Lung (tissue), 12 donors: ENCODE data around the gene SRD5A3. TPM values are rescaled to one million over a fixed set of nuclear protein-coding genes. Genes with fewer than 3 reads are reported as not detected.

Source experiments
- ATAC-seq: fragments of 200-7000 bp; cut with Tn5 transposase; one replicate; pipeline ENCODE4 v1.9.1; 2020; ENCODE audit warnings: moderate number of reproducible peaks; ENCODE audit not compliant: insufficient read depth, low FRiP score
- DNase-seq, 3 donors: peaks; one replicate each; pipeline ENCODE4 v3.0.0-alpha.2; 2013 to 2017
- H3K27ac ChIP-seq, 2 donors: one replicate each; pipeline ENCODE4 v1.5.1; 2013; ENCODE audit warnings: mild to moderate bottlenecking in 2 of 2, moderate library complexity in 2 of 2, control low read depth in 1 of 2, inconsistent platforms in 1 of 2, low read depth in 1 of 2, low read length in 1 of 2
- H3K27me3 ChIP-seq, 3 donors: one replicate each; pipeline ENCODE4 v1.5.1; 2013; ENCODE audit warnings: low read length in 2 of 3; ENCODE audit not compliant: control insufficient read depth in 3 of 3, insufficient read depth in 3 of 3
- H3K36me3 ChIP-seq, 4 donors: one replicate each; pipeline ENCODE4 v1.5.1; 2013; ENCODE audit warnings: low read length in 4 of 4, mild to moderate bottlenecking in 1 of 4, moderate library complexity in 1 of 4; ENCODE audit not compliant: control insufficient read depth in 4 of 4, insufficient read depth in 4 of 4
- H3K4me1 ChIP-seq, 5 donors: one replicate each; pipeline ENCODE4 v1.5.1; 2013; ENCODE audit warnings: low read length in 5 of 5, mild to moderate bottlenecking in 2 of 5, moderate library complexity in 1 of 5; ENCODE audit not compliant: control insufficient read depth in 5 of 5, insufficient read depth in 5 of 5
- H3K4me3 ChIP-seq: one replicate; pipeline ENCODE4 v1.5.1; 2013; ENCODE audit warnings: mild to moderate bottlenecking, control low read depth, moderate library complexity
- H3K9ac ChIP-seq, 2 donors: one replicate each; pipeline ENCODE4 v1.5.1; 2013; ENCODE audit warnings: low read length in 2 of 2, control low read depth in 1 of 2; ENCODE audit not compliant: insufficient read depth in 1 of 2
- H3K9me3 ChIP-seq, 4 donors: one replicate each; pipeline ENCODE4 v1.5.1; 2013; ENCODE audit warnings: low read length in 3 of 4, mild to moderate bottlenecking in 1 of 4, moderate library complexity in 1 of 4; ENCODE audit not compliant: control insufficient read depth in 4 of 4, insufficient read depth in 3 of 4
- WGBS, 2 donors: extraction: QIAGEN DNeasy Blood & Tissue Kit; methylation state at CpG; one replicate each; pipeline ENCODE4 v1.1.7; 2013; 5-methylcytosine and 5-hydroxymethylcytosine counted together
- polyA plus RNA-seq, 2 donors: library from polyadenylated mRNA; stranded (reverse); fragments of 200-250 nt; gene quantifications; one replicate each; pipeline ENCODE4 v1.2.1, GENCODE V29; 2013
- total RNA-seq, 2 donors: library from RNA; depleted of rRNA in 1 of 2; stranded (reverse); fragments of >200 nt in 1 of 2; gene quantifications; one replicate each; pipeline ENCODE4 v1.2.1, GENCODE V29; 2014 to 2021
- TF ChIP-seq, protein P1 (sequence below): IDR thresholded peaks from 2 replicates; pipeline ENCODE4 v1.5.1; 2012; ENCODE audit warnings: mild to moderate bottlenecking; ENCODE audit errors: control extremely low read depth, extremely low read depth
- donor health status: control.
- donor health status: control.
- donor health status: Bipolar disorder and iron deficiency.
- donor health status: healthy.
- donor health status: DM: yes; HTN: yes; CAD: no.

Gene SRD5A3
- total and polyA plus RNA-seq, 4 donors = 13.6 to 37.1 (median 24.0) TPM

- Histone ChIP-seq H3K4me3 (no peak overlapping the region), H3K9ac (no peak overlapping the region), H3K36me3 (no peaks in the 10 kb centered on the region), H3K27me3 (no peaks in the 10 kb centered on the region), H3K9me3 (no peaks in the 10 kb centered on the region), H3K4me1 (peaks cover 0 to 3% (median 0%) of the 10 kb centered on the region in 5 donors), H3K27ac (no peak overlapping the region)
- TF ChIP-seq, protein P1, sequence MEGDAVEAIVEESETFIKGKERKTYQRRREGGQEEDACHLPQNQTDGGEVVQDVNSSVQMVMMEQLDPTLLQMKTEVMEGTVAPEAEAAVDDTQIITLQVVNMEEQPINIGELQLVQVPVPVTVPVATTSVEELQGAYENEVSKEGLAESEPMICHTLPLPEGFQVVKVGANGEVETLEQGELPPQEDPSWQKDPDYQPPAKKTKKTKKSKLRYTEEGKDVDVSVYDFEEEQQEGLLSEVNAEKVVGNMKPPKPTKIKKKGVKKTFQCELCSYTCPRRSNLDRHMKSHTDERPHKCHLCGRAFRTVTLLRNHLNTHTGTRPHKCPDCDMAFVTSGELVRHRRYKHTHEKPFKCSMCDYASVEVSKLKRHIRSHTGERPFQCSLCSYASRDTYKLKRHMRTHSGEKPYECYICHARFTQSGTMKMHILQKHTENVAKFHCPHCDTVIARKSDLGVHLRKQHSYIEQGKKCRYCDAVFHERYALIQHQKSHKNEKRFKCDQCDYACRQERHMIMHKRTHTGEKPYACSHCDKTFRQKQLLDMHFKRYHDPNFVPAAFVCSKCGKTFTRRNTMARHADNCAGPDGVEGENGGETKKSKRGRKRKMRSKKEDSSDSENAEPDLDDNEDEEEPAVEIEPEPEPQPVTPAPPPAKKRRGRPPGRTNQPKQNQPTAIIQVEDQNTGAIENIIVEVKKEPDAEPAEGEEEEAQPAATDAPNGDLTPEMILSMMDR = no peak
- no peak for ATAC-seq
- DNase-seq = no peak
- WGBS, 2 donors = 80 to 86% methylated on average over 3 of the region's 3 CpGs
These were observed 36.5 kb downstream of the SRD5A3 start for GRCh38 chr4:55382488-55383003.

DNA sequence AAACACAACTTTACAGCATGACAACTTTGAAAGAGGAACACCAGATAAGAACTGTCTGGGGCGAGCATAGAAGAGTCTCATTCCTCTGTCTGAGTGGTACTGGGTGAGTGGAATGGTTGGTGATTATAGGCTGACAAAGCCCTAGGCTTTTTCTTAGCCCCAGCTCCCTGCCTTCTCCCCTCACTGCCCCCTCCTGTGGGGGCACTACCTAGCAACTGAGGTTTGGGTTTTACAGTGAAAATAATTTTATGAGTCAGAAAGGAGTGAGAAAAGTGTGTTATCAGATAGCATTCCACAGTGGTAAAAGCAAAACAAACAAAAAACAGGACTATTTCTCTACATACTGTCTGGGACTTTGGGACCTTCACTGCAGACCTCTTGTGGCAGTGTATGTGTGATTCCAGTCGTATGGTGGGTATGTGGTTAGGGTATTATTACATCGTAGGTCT is 39.2 kb downstream of the SRD5A3 start:
- TF ChIP-seq, protein P1 = no peak
- no peak overlapping the region for H3K4me3 ChIP-seq
- H3K36me3 ChIP-seq = no peaks in the 10 kb centered on the region
- no peaks in the 10 kb centered on the region for H3K9me3 ChIP-seq
- no peak overlapping the region for H3K9ac ChIP-seq
- H3K27ac ChIP-seq = no peak overlapping the region
- peaks cover 0 to 3% (median 0%) of the 10 kb centered on the region in 5 donors for H3K4me1 ChIP-seq
- 74 to 77% methylated on average over 3 of the region's 3 CpGs for WGBS, 2 donors
- ATAC-seq (no peak), DNase-seq (no peak)
- no peaks in the 10 kb centered on the region for H3K27me3 ChIP-seq

DNA sequence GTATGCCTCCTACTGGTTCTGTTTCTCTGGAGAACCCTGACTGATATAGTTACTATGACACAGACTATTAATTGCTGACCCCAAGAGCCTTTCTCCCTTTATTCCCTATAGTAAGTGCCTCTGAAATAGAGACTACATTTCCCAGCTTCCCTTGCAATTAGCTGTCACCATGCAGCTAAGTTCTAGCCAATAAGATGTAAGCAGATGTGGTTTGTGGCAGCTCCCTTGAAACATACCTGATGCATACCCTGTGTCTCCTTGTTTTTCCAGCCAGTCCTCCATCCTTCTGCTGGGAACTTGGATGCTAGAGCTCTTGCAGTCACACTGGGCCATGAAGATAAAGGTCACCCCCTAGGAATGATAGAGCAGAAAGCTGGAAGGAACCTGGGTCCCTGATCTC is 40.0 kb downstream of the SRD5A3 start:
- peaks cover 0 to 3% (median 0%) of the 10 kb centered on the region in 5 donors for H3K4me1 ChIP-seq
- DNase-seq (no peak), ATAC-seq (no peak)
- H3K27ac ChIP-seq = no peak overlapping the region
- TF ChIP-seq, protein P1 = no peak
- no peaks in the 10 kb centered on the region for H3K9me3 ChIP-seq
- no peaks in the 10 kb centered on the region for H3K36me3 ChIP-seq
- H3K4me3 ChIP-seq = no peak overlapping the region
- no peaks in the 10 kb centered on the region for H3K27me3 ChIP-seq
- H3K9ac ChIP-seq = no peak overlapping the region

- 93 to 98% methylated on average over 2 of the region's 2 CpGs for WGBS, 2 donors
- no peaks in the 10 kb centered on the region for H3K27me3 ChIP-seq
- TF ChIP-seq, protein P1 = no peak
- DNase-seq = no peak
- no peak overlapping the region for H3K27ac ChIP-seq
- no peaks in the 10 kb centered on the region for H3K36me3 ChIP-seq
- H3K9ac ChIP-seq = no peak overlapping the region
- no peak for ATAC-seq
- H3K4me1 ChIP-seq = no peaks in the 10 kb centered on the region
- no peak overlapping the region for H3K4me3 ChIP-seq
- H3K9me3 ChIP-seq = no peaks in the 10 kb centered on the region
These were observed 40.8 kb downstream of the SRD5A3 start for GRCh38 chr4:55386840-55387239.
